T follicular helper cell (primary cell): Measurements from ENCODE around the gene AMOTL1.
"Not testable (repeated sequence)": the region's sequence is repeated elsewhere in the genome, so short reads cannot be mapped to it uniquely, and the experiment has no call there.

Experiments
- DNase-seq: peaks from one replicate; pipeline ENCODE4 v3.0.0-alpha.2; 2020; ENCODE audit warnings: low read depth

Gene AMOTL1

DNA sequence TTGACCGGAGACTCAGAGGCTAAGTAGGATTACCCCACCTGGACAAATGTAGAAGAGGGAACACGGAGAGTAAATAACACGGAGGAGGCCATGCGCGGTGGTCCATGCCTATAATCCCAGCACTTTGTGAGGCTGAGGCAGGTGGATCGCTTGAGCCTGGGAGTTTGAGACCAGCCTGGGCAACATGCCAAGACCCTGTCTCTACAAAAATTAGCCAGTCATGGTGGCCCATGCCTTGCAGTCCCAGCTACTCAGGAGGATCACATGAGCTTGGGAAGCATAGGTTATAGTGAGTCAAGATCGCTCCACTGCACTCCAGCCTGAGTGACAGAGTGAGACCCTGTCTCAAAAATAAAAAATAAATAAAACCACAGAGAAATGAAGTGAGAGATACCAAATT lies 53.9 kb downstream of the AMOTL1 start:
- DNase-seq, result no peak

DNA sequence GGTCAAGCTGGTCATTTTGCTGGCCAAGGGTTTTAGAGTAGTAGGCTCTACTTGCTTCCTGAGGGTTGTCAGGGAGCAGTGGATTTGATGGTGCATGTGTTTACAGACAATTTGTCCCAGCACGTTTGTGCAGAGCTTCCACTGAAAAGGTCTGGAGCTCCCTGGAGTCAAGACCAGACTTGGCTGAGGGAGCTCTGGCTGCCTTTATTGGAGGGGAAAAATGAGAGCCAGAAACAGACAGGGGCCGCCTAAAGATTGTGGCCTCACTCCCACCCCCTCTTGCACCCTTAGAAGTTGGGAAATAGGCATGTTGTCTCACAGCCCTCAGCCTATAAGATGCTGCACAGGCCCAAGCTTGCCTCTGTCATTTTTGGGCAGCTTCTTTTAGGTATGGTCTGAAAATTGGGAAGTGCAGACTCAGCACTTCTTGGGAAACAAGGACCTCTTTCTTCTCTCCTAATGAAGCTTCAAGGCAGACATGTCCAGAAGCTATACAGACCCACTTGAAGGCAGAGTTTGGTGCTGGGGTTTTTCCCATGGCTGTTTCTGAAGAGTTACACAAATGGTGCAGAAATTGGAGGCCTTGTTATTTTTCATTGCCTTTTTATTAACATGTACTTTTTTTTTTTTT lies 55.1 kb downstream of the AMOTL1 start:
- no peak for DNase-seq

DNA sequence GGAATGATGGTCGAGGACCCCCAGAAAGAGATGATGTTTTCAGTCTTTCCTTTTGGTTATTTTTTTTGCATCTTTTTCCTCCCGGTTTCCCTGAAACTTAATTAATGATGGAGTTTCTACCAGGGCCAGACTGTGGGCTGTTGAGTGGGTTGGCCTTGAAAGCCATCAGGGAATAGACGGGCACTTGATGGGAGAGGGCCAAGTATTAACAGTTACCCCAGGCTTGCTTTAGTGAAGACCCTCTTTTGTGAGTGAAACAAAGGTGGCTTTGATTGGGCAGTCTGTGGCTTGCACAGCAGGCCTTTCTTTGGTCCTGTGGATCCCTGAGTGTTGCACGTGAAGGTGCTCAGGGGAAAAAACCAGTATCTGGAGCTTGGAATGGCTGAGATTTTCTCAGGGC lies 56.9 kb downstream of the AMOTL1 start:
- no peak for DNase-seq

DNA sequence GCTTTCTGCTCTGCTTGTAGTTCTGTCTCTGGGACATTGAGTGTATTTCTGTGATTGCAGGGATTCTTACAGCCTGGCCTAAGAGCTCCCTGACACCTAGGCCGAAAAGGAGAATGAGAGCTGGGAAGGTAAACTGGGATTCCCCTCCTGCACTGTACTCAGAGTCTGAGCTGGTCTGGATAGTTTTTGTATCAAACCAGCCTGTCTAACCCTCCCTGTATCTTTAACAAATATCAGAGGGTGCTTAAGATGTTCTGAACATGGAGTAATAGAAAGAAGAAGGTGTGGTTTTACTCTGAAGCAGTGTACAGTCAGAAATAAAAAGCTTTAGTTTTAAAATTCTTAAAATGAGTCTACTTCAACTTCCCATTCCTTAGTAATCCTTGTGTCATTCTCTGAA lies 57.3 kb downstream of the AMOTL1 start:
- DNase-seq, result no peak

DNA sequence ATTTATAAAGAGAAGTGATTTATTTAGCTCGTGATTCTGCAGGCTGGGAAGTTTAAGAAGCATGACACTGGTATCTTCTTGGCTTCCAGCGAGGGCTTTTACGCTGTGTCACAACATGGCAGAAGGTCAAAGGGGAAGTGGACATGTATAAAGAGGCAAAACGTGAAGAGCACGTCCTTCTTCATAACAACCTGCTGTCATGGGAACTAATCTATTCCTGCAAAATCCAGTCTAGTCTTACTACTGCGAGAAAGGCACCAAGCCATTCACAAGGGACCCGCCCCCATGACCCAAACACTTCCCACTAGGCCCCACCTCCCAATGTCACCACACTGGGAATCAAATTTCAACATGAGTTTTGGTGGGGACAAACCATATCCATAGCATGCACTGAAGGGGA lies 58.3 kb downstream of the AMOTL1 start:
- DNase-seq, result no peak

DNA sequence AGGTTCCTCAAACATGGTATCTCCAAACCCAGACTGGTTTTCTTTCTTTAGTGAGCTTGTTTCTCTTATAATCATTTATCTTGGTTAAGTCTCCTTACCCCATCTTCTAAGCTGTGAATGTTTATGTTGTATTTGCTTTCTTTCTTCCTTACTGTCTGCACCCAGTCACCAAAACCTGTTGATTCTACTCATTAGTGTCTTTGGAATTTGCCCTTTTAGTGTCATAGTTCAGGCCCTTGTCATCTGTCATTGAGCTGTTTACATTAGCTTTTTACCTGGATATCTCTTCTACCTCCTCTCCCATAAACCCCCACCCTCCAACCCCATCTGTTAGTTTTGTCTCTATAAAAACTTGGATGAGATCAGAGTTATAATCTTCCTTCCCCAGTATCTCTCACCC lies 59.9 kb downstream of the AMOTL1 start:
- DNase-seq, result no peak

DNA sequence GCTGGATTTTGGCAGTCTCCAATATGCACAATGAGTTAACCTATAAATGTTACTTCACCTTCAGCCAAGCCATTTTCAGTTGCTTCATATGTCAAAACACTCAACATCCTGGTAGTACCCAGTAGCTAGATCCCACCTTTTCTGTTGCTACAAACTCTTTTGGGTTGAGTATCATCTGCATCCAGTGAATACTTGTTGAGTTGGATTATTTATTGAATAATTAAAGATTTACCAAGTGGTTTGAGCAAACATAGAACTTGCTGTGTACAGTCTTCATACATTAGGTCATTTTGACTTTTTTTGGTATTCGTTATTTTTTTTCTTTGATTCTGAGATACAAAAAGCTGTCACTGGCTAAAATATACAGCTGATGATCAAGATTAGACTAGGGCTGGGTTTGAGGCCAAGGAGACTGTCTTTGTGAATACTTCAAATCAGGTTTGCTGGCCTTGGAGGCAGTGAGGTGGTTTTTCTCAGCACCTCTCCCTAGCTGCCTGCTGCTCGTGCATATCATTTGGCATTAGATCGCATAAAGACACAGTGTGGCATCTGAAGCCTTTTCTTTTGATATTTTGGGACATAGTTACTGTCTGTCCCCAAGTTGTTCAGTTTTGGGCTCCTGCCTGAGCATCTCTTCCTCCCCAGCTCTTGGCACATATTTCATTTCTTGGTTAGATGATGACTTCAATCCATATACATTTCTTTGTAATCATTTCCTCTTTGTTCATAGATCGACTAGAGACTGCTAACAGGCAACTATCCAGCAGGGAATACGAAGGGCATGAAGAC lies 62.8 kb downstream of the AMOTL1 start:
- no peak for DNase-seq

DNA sequence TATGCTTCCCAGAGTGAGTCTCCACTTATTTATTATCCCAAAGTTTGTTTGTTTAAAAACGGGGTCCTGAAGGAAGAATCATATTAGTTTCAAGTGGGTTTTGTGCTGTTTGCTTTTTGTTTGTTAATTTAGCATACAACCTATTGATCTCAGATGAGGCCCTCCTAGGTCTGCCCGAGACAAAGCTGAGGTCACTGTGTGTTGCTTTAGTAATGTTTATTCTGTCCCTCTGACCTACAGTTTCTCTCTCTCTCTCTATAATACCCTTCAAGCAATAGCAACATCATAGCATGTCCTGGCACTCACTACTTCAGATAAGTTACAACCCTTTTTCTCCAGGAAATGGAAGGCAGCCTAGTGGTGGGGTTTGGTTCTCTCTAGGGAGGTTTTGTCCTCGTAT lies 63.4 kb downstream of the AMOTL1 start:
- no peak for DNase-seq

DNA sequence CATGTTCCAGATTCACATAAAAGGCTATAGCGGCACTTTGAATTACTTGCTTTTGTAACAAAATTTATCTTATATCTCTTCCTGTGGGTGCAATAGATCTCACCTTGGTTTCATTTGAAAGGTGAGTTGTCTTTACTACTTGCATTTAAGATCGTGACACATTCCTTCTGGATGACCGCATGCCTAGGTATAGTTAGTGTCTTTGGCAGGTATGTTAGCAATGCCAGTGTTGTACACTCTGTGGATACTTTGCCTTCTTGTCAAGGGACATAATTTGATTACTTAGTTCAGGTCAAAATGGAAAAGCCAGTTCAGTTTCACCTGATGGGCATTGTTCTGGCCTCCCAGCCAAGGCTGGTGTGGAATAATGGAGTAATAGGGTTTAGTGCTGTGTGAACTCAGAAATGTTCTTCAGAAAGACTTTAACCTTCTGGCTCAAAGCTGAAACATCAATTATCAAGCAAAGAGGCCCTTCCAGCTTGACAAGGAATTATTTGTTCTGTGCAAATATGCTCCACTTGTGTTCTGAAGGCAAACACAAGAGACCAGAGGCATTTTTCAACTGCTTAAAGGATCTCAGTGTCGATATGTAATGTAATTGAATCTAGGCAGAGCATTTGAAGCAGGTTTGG lies 64.6 kb downstream of the AMOTL1 start:
- DNase-seq, result no peak

DNA sequence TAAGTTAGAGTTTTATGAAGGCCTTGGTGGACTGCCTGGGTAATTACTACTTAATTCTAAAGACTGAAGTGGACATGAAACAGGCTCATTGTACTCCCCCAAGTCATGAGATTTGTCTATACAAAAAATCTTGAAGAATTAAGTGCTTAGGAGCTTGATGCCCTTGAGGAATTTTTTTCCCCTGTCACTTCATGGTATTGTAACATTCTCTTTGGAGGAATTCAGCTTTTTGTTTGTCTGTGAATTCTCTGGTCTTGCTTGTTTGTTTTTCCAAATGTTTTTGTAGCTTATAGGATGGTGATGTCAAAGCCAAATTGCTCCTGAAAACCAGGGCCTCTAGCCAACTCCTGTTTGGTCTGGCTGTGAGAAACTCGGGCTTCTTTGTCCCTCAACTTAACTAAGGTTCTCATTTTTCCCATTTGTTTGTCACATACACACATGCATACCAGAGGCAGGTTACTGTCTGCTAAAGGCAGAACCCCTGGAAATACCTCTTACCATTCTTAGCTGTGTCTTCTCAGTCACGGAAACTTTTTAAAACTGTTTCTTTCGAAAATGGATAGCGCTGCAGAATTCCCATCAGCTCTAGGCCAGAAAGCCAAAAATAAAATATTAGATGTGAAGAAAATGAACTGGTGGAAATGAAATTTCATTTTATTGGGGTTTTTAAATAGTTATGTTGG lies 66.9 kb downstream of the AMOTL1 start:
- DNase-seq, result no peak

DNA sequence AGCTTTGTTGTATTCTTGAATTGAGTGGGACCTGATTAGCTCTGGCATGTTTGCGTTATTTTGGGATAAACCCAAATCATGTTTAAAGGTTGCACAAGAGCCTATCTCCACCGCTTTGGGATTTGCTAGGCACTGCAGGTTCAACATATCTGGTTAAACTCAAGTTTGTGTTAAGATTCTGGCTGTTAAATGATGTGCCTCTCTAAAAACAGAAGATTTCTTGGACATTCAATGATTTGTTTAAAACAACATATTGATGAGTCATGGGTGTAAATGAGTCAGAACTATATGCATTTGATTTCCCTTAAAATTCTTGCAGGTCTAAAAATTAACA lies 67.4 kb downstream of the AMOTL1 start:
- DNase-seq, result no peak

DNA sequence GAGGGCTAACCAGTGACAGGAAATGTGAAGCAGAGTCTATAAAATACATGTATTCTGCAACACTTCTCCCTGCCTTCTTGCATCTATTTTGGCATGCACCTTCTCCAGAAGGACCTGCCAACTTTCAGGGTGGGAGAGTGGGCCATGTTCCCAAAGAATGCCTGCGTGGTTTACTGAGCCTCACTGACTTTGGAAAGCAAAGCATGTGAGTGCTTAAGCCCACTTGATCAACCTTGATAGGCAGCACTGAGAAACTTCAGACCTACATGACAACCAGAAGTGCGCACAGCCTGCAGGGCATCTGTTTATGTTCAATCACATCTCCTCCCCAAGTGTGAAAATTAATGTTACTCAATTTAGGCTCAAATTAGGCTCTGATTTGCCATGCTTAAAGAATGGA lies 69.2 kb downstream of the AMOTL1 start:
- DNase-seq, result no peak

DNA sequence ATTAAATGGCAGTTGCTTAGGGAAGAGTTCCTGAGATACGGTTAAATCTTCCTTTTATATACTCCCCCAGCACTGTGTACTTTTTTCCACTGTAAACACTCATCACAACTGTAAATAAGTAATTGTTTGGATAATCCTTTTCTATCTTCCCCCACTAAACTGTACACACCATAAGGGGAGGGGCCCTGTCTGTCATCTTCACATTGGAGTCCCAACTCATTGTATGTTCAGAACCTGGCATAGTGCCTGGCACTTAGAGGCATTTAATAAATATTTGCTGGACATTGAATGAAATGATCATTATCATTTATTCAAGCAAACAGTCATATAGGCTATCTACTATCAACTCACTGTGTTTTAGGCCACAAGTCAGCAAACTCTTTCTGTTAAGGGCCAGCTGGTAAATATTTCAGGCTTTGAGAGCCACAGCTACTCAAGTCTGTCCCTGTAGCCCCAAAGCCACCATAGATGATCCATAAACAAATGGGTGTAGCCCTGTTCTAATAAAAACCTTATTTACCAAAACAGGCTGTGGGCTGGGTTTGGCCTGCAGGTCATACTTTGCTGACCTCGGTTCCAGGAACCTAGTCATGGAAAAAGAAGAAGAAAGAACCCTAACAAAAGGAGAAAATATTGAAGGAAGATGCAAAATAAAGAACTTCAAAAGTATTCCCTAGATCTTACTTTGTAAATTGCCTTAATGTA lies 70.0 kb downstream of the AMOTL1 start:
- DNase-seq, result no peak

DNA sequence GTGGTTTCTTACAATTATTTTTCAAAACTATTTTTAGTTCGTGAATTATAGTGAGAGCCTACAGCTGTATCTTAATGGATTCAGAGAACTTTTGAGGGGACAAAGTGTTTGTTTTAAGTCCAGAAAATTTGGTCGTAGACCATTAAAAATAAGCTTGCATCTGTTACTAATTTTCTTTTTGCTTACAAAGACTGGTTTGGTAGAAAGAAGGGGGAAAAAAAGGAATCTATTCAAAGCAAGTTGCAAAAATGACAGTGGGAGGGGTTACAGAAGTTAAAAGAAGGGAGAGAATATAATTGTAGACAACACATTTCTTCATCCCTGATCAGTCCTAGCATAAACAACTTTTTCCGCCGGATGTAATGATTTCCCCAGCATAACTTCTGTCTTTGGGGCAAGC lies 72.1 kb downstream of the AMOTL1 start:
- DNase-seq, result no peak

DNA sequence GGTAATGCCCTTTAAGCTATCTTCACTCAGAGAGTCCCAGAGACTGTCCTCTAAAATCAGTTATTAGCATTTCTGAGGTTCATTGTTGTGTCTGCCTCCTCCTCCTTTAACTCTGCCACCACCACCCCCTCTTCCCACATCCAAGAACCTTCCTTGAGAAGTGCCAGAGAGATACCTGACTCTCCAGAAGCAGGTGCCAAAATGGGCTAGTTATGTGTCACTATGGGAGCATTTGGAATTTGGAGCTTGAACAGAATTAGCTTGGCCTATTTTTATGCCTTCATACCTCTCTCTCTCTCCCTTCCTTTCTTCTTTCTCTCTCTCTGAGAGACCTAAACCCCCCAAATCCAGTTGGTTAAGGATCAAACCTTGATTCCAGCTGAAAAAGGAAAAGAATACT lies 75.9 kb downstream of the AMOTL1 start:
- no peak for DNase-seq

DNA sequence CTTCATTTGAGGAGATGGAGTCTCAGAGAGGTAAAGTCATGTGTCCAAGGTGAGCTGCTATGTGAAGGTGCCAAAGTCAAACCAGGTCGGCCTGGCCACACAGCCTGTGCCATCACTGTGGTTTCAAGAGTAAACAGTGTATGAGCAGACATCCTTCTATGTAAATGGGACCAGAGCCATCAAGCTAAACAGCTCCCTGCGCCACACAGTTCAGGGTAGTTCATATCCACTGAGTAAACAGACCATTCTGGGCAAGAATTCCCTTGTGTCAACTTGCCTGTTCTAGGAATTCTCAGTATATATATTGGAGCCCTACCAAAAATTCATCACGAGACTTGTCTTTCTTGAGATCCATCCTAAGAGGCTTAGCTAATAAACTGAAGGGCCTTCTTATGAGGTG lies 77.5 kb downstream of the AMOTL1 start:
- no peak for DNase-seq

DNA sequence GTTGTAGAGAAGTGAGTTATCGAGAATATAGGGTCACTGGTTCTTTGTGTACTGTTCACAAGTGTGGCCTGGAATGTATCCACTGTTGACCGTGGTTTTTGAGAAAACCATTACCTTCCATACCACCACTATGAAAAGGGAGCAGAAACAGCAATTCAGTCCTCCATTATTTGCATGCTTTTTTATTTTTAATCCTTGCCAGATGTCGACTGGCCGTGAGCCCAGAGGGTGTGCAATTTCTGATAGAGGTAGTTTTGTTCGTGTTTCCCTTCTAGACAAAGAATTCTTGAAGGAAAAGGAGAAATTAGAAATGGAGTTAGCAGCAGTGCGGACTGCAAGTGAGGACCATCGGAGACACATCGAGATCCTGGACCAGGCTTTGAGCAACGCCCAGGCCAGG lies 81.7 kb downstream of the AMOTL1 start:
- no peak for DNase-seq

DNA sequence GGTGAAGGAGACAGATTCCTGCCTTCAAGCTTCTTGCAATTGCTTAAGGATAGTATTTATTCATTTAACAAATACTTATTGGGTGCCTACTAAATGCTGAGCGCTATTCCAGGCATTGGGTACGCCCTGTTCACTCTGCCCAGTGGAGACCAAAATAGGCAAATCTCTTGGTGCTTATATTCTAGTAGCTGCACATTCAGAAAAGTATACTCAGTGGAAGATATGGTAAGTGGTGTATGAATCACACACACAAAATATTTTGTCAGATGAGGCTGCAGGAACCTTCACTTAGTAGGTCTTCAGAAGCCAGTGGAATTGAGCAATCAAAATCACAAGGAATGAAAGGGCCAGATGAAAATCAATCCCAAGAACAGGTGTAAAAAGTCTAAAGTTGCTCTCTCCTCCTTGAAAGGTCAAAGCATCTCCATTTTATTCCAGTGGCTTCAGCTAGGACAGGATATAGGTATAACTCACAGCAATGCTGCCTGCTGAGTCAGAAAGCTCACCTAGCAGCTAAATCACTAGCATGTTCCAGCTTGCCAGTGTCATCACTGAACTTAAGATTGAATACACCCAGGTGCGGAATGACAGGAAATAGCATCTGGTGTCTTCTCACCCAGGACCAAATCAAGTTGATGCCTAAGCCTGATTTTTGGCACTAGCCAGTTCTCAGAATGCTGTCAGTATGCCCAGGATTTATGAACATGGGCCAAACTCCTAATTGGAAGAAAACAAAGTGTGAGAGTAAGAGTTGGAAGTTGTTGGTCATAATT lies 83.9 kb downstream of the AMOTL1 start:
- DNase-seq, result no peak

DNA sequence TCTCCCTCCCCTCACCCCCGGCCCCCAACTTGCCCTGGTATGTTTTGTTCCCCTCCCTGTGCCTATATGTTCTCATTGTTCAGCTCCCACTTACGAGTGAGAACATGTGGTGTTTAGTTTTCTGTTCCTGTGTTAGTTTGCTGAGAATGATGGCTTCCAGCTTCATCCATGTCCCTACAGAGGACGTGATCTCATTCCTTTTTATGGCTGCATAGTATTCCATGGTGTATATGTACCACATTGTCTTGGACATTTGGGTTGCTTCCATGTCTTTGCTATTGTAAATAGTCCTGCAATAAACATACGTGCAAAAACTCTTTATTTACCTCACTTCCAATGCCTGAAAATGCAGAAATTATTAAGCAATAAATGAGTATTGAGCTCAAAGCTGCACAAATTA lies 85.1 kb downstream of the AMOTL1 start:
- not testable (repeated sequence) for DNase-seq

DNA sequence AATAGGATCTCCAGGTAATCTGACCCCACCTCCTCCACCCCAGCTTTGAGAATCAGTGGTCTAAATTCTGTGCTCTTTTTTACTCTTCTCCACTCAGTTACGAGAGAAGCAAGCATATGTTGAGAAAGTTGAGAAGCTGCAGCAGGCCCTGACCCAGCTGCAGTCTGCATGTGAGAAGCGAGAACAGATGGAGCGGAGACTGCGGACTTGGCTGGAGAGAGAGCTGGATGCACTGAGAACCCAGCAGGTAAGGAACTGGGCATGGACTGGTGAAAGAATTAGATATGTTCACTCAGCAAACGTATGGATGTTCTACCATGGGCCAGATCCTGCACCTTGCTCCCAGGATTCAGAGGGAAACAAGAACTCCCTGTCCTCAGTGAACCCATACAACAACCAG lies 85.7 kb downstream of the AMOTL1 start:
- no peak for DNase-seq

DNA sequence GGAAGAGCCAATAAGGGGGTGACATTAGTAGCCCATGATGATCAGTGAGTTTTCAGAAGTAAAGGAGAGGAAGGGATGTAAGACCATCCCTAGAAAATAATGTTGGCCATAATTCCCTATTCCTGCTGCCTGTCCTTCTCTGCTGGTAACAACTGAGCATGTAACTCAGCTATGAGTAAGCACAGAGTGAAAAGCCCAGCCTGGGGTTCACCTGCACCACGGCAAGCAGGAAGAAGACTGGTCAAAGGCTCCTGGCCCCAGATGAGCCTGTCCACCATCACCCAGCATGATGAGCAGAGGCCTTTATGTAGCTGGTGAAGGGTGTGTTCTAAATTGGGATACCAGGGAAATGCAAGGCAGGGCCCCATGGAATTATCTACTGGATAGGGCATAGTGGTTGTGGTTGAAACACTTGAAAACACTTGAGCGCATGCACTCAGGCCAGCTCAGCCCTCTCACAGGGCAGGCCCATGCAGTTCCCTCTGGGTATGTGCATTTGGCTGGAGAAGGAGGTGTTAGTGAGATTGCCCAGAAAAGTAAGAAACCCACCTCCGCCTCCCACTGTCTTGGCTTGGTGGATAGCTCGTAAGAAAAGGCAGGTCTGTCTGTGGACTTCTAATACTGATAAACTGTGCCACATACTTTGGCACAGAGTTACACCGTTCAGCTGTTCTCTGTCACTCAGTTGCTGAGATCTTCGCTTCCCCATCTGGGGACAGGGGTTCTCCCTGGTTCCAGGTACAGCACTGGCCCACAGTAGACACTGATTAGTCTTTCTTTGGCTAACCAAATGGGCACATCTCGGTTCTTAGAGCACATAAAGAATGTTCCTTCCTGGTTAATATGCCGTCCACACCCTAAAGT lies 86.8 kb downstream of the AMOTL1 start:
- DNase-seq, result no peak
